GM08714 (cell line): ENCODE results near the gene HGFAC.

Source experiments
- H3K4me3 ChIP-seq: fragments of 200-500 bp; sonication (Bioruptor generic); 2 replicates; pipeline ENCODE4 v1.5.1; 2014; ENCODE audit warnings: mild to moderate bottlenecking, low read length, inconsistent platforms
- ZNF274 ChIP-seq: IDR thresholded peaks from 2 replicates; pipeline ENCODE4 v1.6.1; 2012; ENCODE audit warnings: mild to moderate bottlenecking, low read depth, low read length

HGFAC gene

GRCh38 chr4:3464349-3464905, 22.7 kb downstream of the HGFAC start:
- no peak for TF ChIP-seq ZNF274
- H3K4me3 ChIP-seq: no peak overlapping the region

- H3K4me3 ChIP-seq: no peak overlapping the region
- TF ChIP-seq ZNF274: no peak
Observed at GRCh38 chr4:3464911-3465697, 23.3 kb downstream of the HGFAC start.

GRCh38 chr4:3465698-3466671, 24.2 kb downstream of the HGFAC start:
- no peak overlapping the region for H3K4me3 ChIP-seq
- no peak for TF ChIP-seq ZNF274

GRCh38 chr4:3466691-3467600, 25.2 kb downstream of the HGFAC start:
- no peak overlapping the region for H3K4me3 ChIP-seq
- no peak for TF ChIP-seq ZNF274

- no peak overlapping the region for H3K4me3 ChIP-seq
- no peak for TF ChIP-seq ZNF274
Observed at GRCh38 chr4:3467601-3468031, 25.8 kb downstream of the HGFAC start.

GRCh38 chr4:3468154-3468553, 26.4 kb downstream of the HGFAC start:
- TF ChIP-seq ZNF274: no peak
- H3K4me3 ChIP-seq: no peak overlapping the region

GRCh38 chr4:3468804-3469203, 27.0 kb downstream of the HGFAC start:
- TF ChIP-seq ZNF274: no peak
- H3K4me3 ChIP-seq: no peak overlapping the region

GRCh38 chr4:3469386-3470243, 27.8 kb downstream of the HGFAC start:
- H3K4me3 ChIP-seq: no peak overlapping the region
- no peak for TF ChIP-seq ZNF274

GRCh38 chr4:3470244-3471097, 28.7 kb downstream of the HGFAC start:
- TF ChIP-seq ZNF274: no peak
- H3K4me3 ChIP-seq: no peak overlapping the region

GRCh38 chr4:3471098-3471760, 29.5 kb downstream of the HGFAC start:
- TF ChIP-seq ZNF274: no peak
- H3K4me3 ChIP-seq: no peak overlapping the region

- no peak overlapping the region for H3K4me3 ChIP-seq
- no peak for TF ChIP-seq ZNF274
Observed at GRCh38 chr4:3471886-3472285, 30.1 kb downstream of the HGFAC start.
